Activated CD4-positive, alpha-beta T cell treated with anti-CD3 and anti-CD28 coated beads, Interleukin-10, Interleukin-2, amounts not matched to agents 100 ng/mL and 50 ng/mL, durations not matched to agents 16 hours and 8 hours (primary cell): ENCODE results near the gene MYL10.

ENCODE experiments used
- DNase-seq: peaks from one replicate; pipeline ENCODE4 v3.0.0-alpha.2; 2020

Gene MYL10

GRCh38 chr7:101563943-101564777 lies 64.9 kb downstream of the MYL10 start:
- no peak for DNase-seq
